Activated CD4-positive, CD25-positive, alpha-beta regulatory T cell treated with anti-CD3 and anti-CD28 coated beads, Interleukin-2, amount 50 U/mL, for 24 hours (primary cell): ENCODE measurements around the gene LIN7B.
"Not testable (repeated sequence)": the region's sequence is repeated elsewhere in the genome, so short reads cannot be mapped to it uniquely, and the experiment has no call there.

Experiments
- ATAC-seq, 2 donors: fragments of 150-1000 bp; cut with Tn5 transposase; one replicate each; pipeline ENCODE4 v1.10.0; 2021; ENCODE audit warnings: mild to moderate bottlenecking in 1 of 2, moderate library complexity in 1 of 2

LIN7B gene, protein sequence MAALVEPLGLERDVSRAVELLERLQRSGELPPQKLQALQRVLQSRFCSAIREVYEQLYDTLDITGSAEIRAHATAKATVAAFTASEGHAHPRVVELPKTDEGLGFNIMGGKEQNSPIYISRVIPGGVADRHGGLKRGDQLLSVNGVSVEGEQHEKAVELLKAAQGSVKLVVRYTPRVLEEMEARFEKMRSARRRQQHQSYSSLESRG

DNA sequence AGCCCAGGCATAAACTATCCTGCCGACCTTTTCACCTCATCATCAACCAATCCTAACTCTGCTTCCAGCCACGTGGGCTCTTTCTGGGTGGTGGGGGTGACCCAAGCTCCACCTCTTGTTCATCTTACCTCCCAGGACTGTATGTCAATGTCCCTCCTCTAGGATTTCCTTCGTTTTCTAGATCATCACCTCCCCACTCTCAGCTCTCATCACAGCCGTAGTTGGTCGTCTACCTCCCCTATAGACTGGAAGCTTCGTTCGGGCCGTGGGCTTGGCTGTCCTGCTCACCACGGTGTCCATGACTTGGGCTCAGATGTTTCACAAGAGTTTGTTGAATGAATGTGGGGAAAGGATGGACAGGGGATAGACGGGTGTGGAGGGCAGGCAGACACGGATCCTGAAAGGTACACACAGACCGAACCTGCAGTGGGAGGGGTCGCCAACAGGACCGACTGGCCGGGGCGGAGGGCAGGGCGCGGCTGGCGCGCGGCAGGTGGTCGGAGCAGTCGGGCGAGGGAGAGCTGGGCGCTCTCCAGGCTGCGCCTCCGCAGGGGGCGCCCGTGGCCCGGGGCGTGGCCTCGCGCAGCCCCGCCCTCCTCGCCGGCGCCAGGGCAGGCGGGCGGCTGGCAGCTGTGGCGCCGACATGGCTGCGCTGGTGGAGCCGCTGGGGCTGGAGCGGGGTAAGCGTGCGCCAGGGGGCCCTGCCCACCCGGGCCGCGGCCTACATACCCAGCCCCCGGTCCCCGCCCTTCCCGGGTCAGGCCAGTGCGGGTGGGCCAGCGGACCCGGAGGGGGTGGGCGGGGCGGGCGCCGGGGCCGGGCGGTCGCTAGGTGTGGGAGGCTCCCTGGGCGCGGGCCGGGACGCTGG is at the start of gene LIN7B:
Gene LIN7B, plus strand, starts transcription at position 609 of the 868 bp plus-strand sequence. Its CDS starts 35 bp downstream, at position 644.
- peak; percentile 67 to 70 for ATAC-seq

DNA sequence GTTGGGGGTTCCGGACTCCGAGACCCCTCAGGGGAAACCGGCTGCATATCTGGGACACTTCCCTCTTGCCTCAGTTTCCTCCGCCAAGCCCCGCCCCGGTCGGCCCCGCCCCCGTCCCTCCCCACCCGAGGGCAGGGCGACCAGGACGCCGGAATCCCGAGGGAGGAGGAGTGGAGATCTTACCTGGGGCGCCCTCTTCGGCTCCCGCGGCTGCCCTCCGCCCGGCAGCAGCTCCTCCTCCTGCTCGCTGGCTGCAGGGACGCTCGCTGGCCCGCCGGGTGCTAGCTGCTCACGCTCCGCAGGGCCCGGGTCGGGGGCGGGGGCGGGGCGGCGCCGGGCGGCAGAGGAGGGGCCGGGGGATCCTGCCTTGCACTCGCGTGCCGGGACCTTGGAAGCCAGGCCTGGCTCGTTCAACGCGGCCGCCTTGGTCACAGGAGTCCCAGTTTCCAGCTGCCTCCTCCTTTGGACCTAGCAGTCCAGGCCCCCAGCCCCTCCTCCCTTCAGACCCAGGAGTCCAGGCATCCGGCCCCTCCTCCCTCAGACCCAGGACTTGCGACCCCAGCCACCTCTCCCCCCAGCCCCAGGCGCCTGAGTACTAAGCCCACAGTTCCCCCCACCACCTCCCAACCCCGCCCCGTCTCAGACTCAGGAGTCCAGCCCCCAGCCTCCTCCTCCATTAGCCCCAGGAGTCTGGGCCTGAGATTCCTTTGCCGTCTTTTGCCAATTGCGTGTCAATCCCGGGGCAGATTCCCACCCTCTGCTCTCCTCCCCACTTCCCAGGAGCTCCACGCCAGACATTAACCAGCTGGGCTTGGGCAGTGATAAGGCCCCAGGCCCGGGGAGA is 49.2 kb upstream of the LIN7B start, which contains the start of gene NTF4:
Gene NTF4, minus strand, starts transcription at position 51 of the 844 bp plus-strand sequence. CDS start 2,821 bp downstream, outside the sequence.
- peak in 1 of 2 donors; percentile 27 for ATAC-seq

DNA sequence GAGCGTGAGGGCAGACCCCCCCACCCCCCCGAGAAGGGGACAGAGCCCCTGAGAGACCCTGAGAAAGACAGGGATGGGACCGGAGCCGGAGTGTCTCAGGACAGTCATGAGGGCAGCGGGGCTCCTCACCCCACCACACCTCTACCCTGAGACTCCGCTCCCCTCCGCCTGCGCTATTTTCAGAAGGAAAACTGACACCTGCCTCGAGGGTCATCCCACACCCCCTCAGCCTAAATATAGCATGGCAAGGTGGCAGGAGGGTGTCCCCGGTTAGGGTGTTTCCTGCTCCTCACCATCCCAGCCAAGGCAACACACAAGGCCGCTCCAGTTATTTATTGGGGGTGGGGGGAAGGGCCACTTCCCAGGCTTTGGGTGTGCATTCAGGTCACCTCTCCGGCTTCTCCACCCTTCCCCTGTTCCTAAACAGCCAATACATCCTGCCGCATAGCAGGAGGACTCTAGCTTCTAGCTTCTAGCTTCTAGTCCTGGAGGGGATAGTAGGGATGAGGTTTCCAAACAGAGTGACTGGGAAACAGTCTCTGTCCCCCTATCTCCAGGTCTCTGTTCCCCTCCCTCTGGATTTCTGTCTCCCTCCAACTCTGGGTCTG is 48.2 kb upstream of the LIN7B start:
- ATAC-seq, result no peak

DNA sequence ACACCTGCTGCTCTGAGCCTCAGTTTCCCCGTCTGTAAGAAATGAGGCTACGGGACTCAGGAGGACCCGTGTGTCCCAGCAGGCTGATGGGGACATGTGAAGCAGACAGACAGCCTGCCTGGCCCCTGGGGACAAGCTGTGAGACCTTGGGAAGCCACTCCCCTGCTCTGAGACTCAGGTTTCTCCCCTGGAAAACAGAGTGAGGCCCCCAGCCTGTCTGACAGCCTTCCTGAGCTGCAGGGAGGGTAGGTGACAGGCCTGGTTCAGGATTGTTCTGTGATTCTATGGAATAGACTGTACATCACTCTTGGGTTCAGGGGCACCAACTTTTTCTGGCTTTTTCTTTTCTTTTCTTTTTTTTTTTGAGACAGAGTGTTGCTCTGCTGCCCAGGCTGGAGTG is 46.6 kb upstream of the LIN7B start:
- no peak for ATAC-seq

DNA sequence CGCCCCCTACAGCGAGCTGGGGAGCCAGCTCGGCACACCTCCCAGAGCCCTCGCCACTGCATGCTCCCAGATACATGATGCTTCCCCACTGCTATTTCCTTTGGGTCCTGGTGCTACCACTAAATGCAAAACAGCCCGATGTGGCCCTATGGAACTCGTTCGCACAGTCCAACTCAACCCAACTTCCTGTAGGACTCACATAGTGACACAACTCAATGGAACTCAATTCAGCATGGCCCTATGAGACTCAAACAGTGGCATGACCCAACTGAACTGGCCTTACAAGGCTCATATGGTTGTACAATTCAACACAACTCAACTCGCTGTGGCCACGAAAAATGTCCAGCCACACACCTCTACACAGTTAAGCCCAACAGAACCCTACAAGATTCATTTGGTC is 45.1 kb upstream of the LIN7B start:
- no peak for ATAC-seq

DNA sequence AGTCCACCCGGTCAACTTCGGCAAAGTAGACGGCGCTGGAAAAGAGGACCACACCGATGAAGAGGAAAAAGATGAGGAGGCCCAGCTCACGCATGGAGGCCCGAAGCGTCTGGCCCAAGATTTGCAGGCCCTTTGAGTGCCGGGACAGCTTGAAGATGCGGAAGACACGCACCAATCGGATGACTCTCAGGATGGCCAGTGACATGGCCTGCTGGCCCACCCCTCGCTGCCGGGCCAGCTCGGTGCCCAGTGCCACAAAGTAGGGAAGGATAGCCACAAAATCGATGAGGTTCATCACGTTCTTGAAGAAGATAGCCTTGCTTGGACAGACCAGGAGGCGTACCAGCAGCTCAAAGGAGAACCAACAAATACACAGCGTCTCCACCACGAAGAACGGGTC is 43.8 kb upstream of the LIN7B start:
- no peak for ATAC-seq

DNA sequence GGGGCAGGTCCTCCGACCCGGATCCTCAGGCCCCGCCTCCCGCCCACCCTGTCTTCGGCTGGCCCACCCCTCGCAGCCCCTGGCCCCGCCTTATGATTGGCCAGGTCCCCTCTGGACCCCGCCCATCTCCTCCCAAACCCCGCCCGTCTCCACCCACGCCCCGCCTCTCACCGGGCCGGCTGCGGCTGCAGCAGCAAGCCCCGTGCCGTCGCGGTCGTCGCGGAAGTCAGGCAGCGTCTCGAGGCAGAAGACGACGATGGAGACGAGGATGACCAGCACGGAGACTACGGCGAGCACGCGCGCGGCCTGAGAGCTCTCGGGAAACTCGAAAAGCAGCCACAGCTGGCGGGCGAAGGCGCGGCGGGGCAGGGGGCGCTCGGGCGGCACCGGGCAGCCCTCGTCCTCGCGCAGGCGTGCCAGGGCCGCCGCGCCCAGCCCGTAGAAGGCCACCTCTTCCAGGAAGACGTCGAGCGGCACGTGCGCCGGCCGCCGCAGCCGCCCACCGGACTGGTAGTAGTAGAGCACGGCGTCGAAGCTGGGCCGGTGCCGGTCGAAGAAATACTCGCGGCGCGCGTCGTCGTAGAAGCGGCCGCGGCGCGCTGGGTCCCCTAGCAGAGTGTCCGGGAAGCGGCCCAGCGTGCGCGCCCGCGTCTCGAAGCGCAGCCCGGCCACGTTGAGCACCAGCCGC is 42.2 kb upstream of the LIN7B start:
- ATAC-seq, result peak in 1 of 2 donors; percentile 13

GRCh38 chr19:49073514-49074378 is 40.4 kb upstream of the LIN7B start:
- ATAC-seq, result no peak

GRCh38 chr19:49074869-49075268 is 39.3 kb upstream of the LIN7B start:
- not testable (repeated sequence) for ATAC-seq

- ATAC-seq, result no peak
Observed at GRCh38 chr19:49080392-49080791, 33.8 kb upstream of the LIN7B start.

GRCh38 chr19:49081273-49081672 is 32.9 kb upstream of the LIN7B start:
- ATAC-seq, result no peak

DNA sequence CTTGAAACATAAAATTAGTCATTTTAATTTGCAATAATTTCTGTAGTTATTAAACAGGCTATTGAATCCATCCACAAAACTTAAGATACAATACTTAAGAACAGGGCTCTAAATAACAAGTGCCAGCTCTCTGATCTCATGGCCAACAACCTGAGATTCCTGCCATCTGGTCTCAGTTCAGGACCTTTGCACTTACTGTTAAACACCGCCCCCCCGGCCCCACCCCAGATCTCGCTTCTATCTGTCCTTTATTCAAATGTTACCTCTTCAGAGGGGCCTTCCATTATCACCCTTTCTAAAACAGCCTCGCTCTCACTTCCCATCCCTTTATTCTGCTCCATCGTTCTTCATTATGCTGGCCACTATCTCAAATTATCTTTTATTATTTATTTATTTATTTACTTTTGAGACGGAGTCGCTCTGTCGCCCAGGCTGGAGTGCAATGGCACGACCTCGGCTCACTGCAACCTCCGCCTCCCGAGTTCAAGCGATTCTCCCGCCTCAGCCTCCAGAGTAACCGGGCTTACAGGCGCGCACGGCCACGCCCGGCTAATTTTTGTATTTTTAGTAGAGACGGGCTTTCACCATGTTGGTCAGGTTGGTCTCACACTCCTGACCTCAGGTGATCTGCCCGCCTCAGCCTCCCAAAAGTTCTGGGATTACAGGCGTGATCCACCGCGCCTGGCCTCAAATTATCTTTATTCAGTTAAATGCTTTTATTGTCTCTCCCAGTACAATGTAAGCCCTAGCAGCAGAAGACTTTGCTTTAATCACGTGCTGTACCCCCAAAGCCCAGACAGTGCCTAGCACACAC is 29.8 kb upstream of the LIN7B start:
- no peak for ATAC-seq

GRCh38 chr19:49085020-49085867 is 28.9 kb upstream of the LIN7B start, which contains the start of gene SNRNP70:
Gene SNRNP70 (plus strand): TSS chr19:49085451. CDS start chr19:49086415, 964 bp downstream.
- ATAC-seq, result peak; percentile 94

- ATAC-seq, result no peak
Observed at GRCh38 chr19:49085868-49086232, 28.3 kb upstream of the LIN7B start.

GRCh38 chr19:49086296-49086695 is 27.9 kb upstream of the LIN7B start:
- no peak for ATAC-seq

DNA sequence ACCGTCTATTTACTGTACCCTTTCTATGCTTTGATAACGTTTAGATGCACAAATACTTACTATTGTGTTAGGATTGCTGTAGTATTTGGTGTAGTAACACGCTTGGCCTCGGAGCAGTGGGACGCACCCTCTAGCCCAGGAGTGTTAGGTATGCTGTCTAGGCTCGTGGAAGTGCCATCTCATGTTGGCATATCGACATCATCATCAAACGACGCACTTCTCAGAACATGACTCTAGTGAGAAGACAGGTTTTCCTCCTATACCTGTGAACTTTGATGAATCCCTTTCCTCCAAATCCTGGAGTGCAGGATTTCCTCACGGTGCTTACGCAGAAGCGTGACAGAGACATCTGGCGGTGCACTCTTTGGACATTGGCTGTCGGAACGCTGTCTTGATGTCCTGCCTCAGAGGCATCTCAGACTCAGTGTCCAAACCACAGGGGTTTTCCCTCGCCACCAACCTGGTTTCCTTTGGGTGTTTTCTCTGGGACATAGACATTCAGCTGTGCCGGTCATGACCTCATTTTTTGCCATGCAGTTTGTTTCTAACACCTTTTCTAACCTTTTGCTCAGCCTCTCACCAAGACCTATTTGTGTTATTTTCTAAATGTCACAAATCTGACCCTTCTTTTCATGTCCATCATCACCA is 22.7 kb upstream of the LIN7B start:
- ATAC-seq, result no peak

GRCh38 chr19:49092686-49093085 is 21.5 kb upstream of the LIN7B start:
- ATAC-seq, result no peak
